Measurements from ENCODE around the gene LRRK1. TPM values are rescaled to one million over a fixed set of nuclear protein-coding genes. Genes with fewer than 3 reads are reported as not detected.

Gene LRRK1
- total and polyA plus RNA-seq, 11 donors: 1.3 to 12.7 (median 2.1) TPM

- no peak overlapping the region for H3K4me3 ChIP-seq
- no peaks in the 10 kb centered on the region for H3K36me3 ChIP-seq
- ATAC-seq (no peak), DNase-seq (no peak)
- intact Hi-C loops (cut with DNase I): loop anchor here in 1 of 10 donors (10.0 kb wide), 1 partner anchor 69 kb away; no protein-coding TSS in a partner anchor
- 63 to 83% (median 72%) methylated on average over 10 to 11 of the region's 11 CpGs for WGBS, 4 donors
- no peaks in the 10 kb centered on the region for H3K9me3 ChIP-seq
- H3K27me3 ChIP-seq: no peaks in the 10 kb centered on the region
- TF ChIP-seq CTCF (IDR thresholded peaks at IDR 0.05) (no peak), POLR2A (IDR thresholded peaks at IDR 0.05) (no peak)
- peaks cover 0 to 3% (median under 1%) of the 10 kb centered on the region in 12 donors for H3K4me1 ChIP-seq
- no peak overlapping the region for H3K27ac ChIP-seq
These were observed 164.3 kb downstream of the LRRK1 start for GRCh38 chr15:101083336-101084045.

- Histone ChIP-seq H3K27me3 (no peaks in the 10 kb centered on the region), H3K36me3 (no peaks in the 10 kb centered on the region), H3K4me3 (no peak overlapping the region), H3K9me3 (no peaks in the 10 kb centered on the region), H3K4me1 (peaks cover 0 to 13% (median 9%) of the 10 kb centered on the region in 12 donors), H3K27ac (no peak overlapping the region)
- ATAC-seq (no peak), DNase-seq (peak in 1 of 5 donors; percentile 8)
- WGBS, 4 donors: 89 to 90% (median 89%) methylated on average over 9 to 10 of the region's 10 CpGs
- TF ChIP-seq CTCF (IDR thresholded peaks at IDR 0.05): no peak
- no peak for TF ChIP-seq POLR2A (IDR thresholded peaks at IDR 0.05)
- intact Hi-C loops (cut with DNase I): loop anchor here in 8 of 10 donors (5.0 to 10.0 kb wide), 2 partner anchors 68 to 70 kb away; no protein-coding TSS in a partner anchor
These were observed 165.6 kb downstream of the LRRK1 start for GRCh38 chr15:101084801-101085200.

- TF ChIP-seq POLR2A (IDR thresholded peaks at IDR 0.05): no peak
- TF ChIP-seq CTCF (IDR thresholded peaks at IDR 0.05): no peak
- H3K4me3 ChIP-seq: no peak overlapping the region
- intact Hi-C loops (cut with DNase I): loop anchor here in 8 of 10 donors (5.0 to 10.0 kb wide), 2 partner anchors 68 to 71 kb away; no protein-coding TSS in a partner anchor
- 93 to 96% (median 95%) methylated on average over 10 of the region's 10 CpGs for WGBS, 4 donors
- no peaks in the 10 kb centered on the region for H3K27me3 ChIP-seq
- no peak for DNase-seq
- H3K36me3 ChIP-seq: no peaks in the 10 kb centered on the region
- peaks cover 0 to 17% (median 10%) of the 10 kb centered on the region in 12 donors for H3K4me1 ChIP-seq
- H3K27ac ChIP-seq: no peak overlapping the region
- no peak for ATAC-seq
- no peaks in the 10 kb centered on the region for H3K9me3 ChIP-seq
These were observed 166.1 kb downstream of the LRRK1 start for GRCh38 chr15:101085311-101085700.

GRCh38 chr15:101086394-101087171 is 167.4 kb downstream of the LRRK1 start:
- ATAC-seq (no peak), DNase-seq (peak in 2 of 5 donors; percentile 14 to 57)
- Histone ChIP-seq H3K36me3 (no peaks in the 10 kb centered on the region), H3K27ac (no peak overlapping the region), H3K27me3 (no peaks in the 10 kb centered on the region), H3K9me3 (no peaks in the 10 kb centered on the region), H3K4me3 (no peak overlapping the region), H3K4me1 (peaks cover 0 to 25% (median 18%) of the 10 kb centered on the region in 12 donors)
- intact Hi-C loops (cut with DNase I): loop anchor here in 9 of 10 donors (1.0 to 10.0 kb wide), 3 partner anchors 69 to 172 kb away; no protein-coding TSS in a partner anchor
- TF ChIP-seq POLR2A (IDR thresholded peaks at IDR 0.05) (no peak), CTCF (IDR thresholded peaks at IDR 0.05) (no peak)
- WGBS, 4 donors: 92 to 95% (median 93%) methylated on average over 46 to 48 of the region's 48 CpGs
